Endometrium (tissue), 2 donors: ENCODE results near the gene AADACL2.
"Not testable (repeated sequence)": the region's sequence is repeated elsewhere in the genome, so short reads cannot be mapped to it uniquely, and the experiment has no call there.

Experiments used
- FAIRE-seq: peaks from 2 replicates; lab custom pipeline; 2012; peaks lifted over from hg19 to GRCh38; lab: Jason Lieb, UNC
- donor health status: control.
- donor health status: control.

Gene AADACL2

DNA sequence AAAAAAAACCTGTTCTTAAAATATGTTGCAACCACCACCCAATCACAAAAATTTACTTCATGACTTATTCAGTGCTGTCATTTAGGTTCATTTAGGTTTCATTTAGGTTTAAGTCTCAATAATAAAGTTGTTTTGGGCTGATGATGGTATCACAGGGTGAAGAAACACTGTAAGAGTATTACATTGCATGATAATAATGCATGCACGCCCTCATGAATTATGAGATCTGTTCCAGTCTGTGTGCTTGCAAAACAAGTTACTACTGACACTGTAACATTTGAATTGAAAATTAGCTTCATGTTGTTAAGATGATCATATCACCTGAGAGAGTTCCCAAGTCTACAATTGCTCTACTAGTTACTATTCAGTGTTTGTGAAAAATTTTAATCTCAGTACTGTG is at the start of gene AADACL2:
TSS of gene AADACL2 (plus strand) at position 315 of the 400 bp plus-strand sequence. CDS start 109 bp downstream, outside the sequence.
- FAIRE-seq = no peak

DNA sequence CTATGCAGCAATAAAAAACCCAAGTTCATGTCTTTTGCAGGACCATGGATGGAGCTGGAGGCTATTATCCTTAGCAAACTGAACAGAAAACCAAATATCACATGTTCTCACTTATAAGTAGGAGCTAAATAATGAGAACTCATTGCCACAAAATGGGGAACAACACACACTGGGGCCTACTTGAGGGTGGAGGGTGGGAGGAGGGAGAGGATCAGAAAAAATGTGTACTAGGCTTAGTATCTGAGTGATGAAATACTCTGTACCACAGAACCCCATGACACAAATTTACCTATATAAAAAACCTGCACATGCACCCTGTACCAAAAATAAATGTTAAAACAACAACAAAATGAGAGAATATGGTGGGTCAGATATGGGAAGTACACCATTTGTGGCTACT is 49.6 kb upstream of the AADACL2 start:
- FAIRE-seq = no peak

DNA sequence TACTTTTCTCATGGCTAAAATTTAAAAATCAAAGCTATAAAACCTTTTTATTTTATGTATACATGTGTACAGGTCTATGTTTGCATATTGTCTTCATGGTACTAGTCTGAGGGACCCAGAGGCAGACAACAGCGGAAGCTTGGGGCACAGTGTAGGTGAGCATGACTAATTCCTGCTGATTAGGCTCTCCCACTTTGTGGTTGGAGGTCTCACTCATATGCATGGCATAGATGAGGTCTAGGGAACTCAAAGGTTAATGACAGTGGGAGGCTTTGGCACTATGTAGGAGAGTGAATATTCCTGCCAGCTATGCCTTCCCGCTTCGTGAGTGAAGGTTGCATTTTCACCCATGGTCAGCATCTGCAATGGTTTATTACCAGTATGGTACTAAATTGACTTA is 47.5 kb upstream of the AADACL2 start:
- FAIRE-seq = no peak

DNA sequence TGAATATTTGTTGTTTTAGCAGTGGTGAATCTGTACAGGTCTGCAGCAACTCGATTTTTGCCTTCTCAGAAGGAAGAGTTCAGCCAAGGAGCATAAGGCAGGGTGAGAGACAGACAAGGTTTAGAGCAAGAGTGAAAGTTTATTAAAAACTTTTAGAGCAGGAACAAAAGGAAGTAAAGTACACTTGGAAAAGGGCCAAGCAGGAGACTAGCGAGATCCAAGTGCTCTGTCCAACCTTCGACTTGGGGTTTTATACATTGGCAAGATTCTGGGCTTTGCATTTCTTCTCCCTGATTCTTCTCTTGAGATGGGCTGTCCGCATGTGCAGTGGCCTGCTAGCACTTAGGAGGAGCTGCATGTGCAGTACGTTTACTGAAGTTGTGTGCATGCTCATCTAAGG is 46.7 kb upstream of the AADACL2 start:
- no peak for FAIRE-seq

- no peak for FAIRE-seq
These were observed 45.2 kb upstream of the AADACL2 start for GRCh38 chr3:151688571-151688970.

DNA sequence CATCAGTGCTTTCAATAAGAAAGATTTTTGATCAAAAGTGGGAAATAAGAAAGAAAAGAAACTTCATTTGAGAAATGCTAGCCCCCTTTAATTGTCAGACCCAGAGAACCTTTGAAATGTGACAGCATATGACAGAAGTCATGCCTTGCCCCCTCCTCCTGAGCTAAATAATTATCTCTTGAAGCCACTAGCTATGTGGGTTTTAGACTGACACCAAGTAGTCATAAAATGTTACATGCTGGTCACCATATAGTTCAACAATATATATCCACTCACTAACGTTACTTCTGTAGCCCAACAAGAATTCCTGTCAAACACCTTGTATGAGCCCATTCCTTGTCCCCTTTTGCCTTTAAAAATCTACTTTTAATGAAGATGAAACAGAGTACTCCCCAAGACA is 43.1 kb upstream of the AADACL2 start:
- no peak for FAIRE-seq

GRCh38 chr3:151697496-151697895 is 36.2 kb upstream of the AADACL2 start:
- no peak for FAIRE-seq

DNA sequence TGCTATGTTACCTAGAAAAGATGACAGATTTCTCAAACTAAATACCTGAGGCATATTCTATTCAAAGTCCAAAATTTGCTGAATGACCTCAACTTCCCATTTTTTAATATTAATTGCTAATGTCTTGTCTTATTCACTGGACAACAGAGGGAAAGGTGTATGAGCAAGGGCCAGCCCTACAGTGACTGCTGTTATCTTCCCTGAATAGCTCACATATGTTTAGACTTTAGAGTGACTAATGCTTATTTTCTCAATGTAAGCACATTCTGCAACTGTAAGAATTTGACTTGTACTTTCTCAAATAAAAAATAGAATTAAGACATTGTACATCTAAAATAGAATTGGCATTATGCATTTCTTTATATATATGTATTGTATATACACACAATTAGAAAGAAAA is 26.5 kb upstream of the AADACL2 start:
- no peak for FAIRE-seq

GRCh38 chr3:151708868-151709267 is 24.9 kb upstream of the AADACL2 start:
- FAIRE-seq = no peak

GRCh38 chr3:151709847-151710246 is 23.9 kb upstream of the AADACL2 start:
- no peak for FAIRE-seq

DNA sequence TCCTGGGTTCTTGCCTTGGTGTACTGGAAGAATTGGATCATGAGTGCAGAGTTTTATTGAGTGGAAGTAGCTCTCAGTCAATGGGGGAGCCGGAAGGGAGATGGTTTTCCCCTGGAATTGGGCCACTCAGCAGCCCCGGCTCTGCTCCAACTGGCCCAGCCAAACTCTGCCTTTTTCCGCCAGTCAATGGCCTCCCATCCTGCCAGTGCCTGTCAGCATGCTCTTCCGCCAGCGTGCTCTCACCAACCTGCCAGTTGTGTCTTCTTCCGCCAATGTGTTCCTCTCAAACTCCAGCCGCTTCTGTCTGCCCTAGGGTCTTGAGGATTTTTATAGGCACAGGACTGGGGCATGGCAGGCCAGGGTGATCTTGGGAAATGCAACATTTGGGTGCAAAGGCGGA is 12.4 kb upstream of the AADACL2 start:
- FAIRE-seq = no peak

DNA sequence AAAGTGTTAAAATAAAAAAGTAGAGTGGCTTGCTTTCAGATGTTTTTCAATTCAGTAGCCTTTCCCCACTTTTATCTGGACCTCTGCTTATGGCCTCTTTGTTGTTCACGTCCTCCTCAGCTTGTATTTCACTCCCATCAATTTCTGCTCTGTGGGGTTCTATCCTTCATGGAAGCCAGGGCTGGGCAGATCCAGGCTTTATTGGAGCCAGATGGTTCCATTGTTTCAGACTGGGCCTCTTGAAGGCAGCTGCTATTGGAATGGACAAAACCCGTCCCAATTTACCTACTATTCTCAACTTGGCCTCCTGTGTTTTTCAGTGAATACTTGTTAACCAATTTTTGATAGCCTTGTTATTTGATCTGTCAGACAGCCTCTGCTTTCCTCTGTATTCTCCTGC is 10.9 kb upstream of the AADACL2 start:
- no peak for FAIRE-seq

- no peak for FAIRE-seq
These were observed 8.9 kb upstream of the AADACL2 start for GRCh38 chr3:151724576-151725562.

DNA sequence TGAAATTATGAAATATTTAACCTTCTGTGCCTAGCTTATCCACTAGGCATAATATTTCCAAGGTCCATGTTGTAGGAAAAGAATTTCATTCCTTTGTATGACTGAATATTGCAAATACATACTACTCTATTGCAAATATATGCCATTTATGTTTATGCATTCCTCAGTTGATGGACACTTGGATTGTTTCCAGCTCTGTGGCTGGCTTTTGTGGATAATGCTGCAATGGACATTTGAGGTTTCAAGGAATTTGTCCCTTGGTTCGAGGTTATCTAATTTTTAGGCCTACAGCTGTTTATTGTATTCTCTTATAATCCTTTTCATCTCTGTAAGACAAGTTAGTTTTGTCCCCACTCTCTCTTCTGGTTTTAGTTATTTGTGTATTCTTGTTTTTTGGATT is 7.7 kb upstream of the AADACL2 start:
- no peak for FAIRE-seq

- FAIRE-seq = no peak
These were observed 866 bp upstream of the AADACL2 start for GRCh38 chr3:151732861-151733260.

- no peak for FAIRE-seq
These were observed 6.9 kb downstream of the AADACL2 start for GRCh38 chr3:151740581-151740980.

GRCh38 chr3:151743855-151744254 is 10.1 kb downstream of the AADACL2 start:
- FAIRE-seq = no peak

- no peak for FAIRE-seq
These were observed 16.5 kb downstream of the AADACL2 start for GRCh38 chr3:151750181-151750580.

- FAIRE-seq = no peak
These were observed 17.0 kb downstream of the AADACL2 start for GRCh38 chr3:151750678-151751077.

GRCh38 chr3:151751161-151751560 is 17.4 kb downstream of the AADACL2 start:
- no peak for FAIRE-seq

- FAIRE-seq = no peak
These were observed 20.1 kb downstream of the AADACL2 start for GRCh38 chr3:151753846-151754245.

DNA sequence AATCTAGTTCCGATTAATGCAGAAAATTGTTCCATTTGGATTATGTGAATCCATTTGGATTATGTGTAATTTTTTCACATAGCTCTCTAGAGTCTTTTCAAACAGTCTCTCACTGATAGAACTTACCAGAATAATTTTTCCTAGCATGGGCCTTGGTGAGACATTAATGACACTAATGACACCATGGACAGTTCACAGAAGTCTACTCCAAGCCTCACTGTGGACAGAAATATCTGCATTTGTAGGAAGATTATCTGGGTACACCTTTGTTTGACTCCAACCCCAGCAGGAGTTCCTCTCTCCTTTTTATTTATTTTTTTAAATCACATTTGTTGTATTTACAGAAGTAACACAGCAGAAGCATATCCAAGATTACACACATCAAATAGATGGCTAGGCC is 27.9 kb downstream of the AADACL2 start:
- no peak for FAIRE-seq

- FAIRE-seq = not testable (repeated sequence)
These were observed 31.0 kb downstream of the AADACL2 start for GRCh38 chr3:151764699-151765098.

DNA sequence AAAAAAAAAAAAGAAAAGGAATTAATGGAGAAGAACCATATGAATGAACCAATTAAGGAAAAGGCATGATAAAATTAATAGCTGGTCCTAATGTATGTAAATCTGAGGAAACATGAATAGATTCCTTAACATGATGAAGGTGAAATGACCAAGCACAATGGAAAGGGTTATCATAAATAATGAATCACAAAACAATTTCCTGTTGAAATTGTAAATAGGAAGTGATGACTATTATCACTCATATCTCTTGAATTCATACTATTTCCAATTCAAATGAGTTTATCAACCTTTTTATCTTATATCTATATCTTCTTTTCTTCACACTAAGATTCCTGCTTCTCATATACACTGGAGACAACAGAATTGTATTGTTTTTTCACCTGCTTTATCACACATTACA is 32.0 kb downstream of the AADACL2 start:
- no peak for FAIRE-seq
